ENCODE data around the gene ANKRD22.

Gene ANKRD22

GRCh38 chr10:88793712-88794299 lies 57.8 kb downstream of the ANKRD22 start:
- no peak for DNase-seq

- DNase-seq = no peak
These were observed 59.0 kb downstream of the ANKRD22 start for GRCh38 chr10:88792661-88793060.

- DNase-seq = no peak
These were observed 59.7 kb downstream of the ANKRD22 start for GRCh38 chr10:88791924-88792323.

GRCh38 chr10:88788924-88789323 lies 62.7 kb downstream of the ANKRD22 start:
- DNase-seq = no peak

GRCh38 chr10:88787463-88787862 lies 64.2 kb downstream of the ANKRD22 start:
- no peak for DNase-seq

- DNase-seq = no peak
These were observed 65.4 kb downstream of the ANKRD22 start for GRCh38 chr10:88786032-88786770.

- DNase-seq = no peak
These were observed 67.9 kb downstream of the ANKRD22 start for GRCh38 chr10:88783724-88784123.

- DNase-seq = no peak
These were observed 69.4 kb downstream of the ANKRD22 start for GRCh38 chr10:88782222-88782621.

GRCh38 chr10:88781206-88781605 lies 70.4 kb downstream of the ANKRD22 start:
- DNase-seq = no peak

Data from stimulated activated CD4-positive, alpha-beta T cell treated with anti-CD3 and anti-CD28 coated beads, Interleukin-4, amount 100 ng/mL, for 4 hours (primary cell).